DOHH2 (cell line): Measurements from ENCODE around the gene SCN2B.

Experiments used
- H3F3A ChIP-seq: fragments of 200-600 bp; sonication (generic), shearing (Covaris generic); 2 replicates; pipeline ENCODE4 v1.6.0; 2016; ENCODE audit warnings: antibody characterized with exemption, mild to moderate bottlenecking; ENCODE audit not compliant: control insufficient read depth, insufficient read depth
- H3K27ac ChIP-seq: fragments of 200-600 bp; sonication (generic); 2 replicates; pipeline ENCODE4 v1.5.1; 2014; ENCODE audit warnings: low read depth, mild to moderate bottlenecking, low read length, moderate library complexity
- H3K27me3 ChIP-seq: fragments of 200-600 bp; sonication (generic); 2 replicates; pipeline ENCODE4 v1.6.1; 2014; ENCODE audit warnings: mild to moderate bottlenecking, low read length, mixed read lengths; ENCODE audit not compliant: control insufficient read depth
- H3K36me3 ChIP-seq: fragments of 200-600 bp; sonication (generic); 2 replicates; pipeline ENCODE4 v1.6.1; 2014; ENCODE audit warnings: mild to moderate bottlenecking, low read length, moderate library complexity, mixed read lengths; ENCODE audit not compliant: control insufficient read depth
- H3K4me1 ChIP-seq: fragments of 200-600 bp; sonication (generic); 2 replicates; pipeline ENCODE4 v1.6.1; 2014; ENCODE audit warnings: mild to moderate bottlenecking, low read length, mixed read lengths; ENCODE audit not compliant: control insufficient read depth
- H3K4me2 ChIP-seq: fragments of 200-600 bp; sonication (generic); 2 replicates; pipeline ENCODE4 v1.6.0; 2014; ENCODE audit warnings: mild to moderate bottlenecking, low read length, moderate library complexity
- H3K4me3 ChIP-seq: fragments of 200-600 bp; sonication (generic); 2 replicates; pipeline ENCODE4 v1.5.1; 2014; ENCODE audit warnings: mild to moderate bottlenecking, low read length, mixed read lengths
- H3K79me2 ChIP-seq: fragments of 200-600 bp; sonication (generic); 2 replicates; pipeline ENCODE4 v1.6.1; 2014; ENCODE audit warnings: mild to moderate bottlenecking, low read length, mixed read lengths; ENCODE audit not compliant: control insufficient read depth
- H3K9me2 ChIP-seq: fragments of 200-600 bp; sonication (generic); replicated peaks from 2 replicates; pipeline ENCODE4 v1.6.1; 2014; ENCODE audit warnings: mild to moderate bottlenecking, low read length, mixed read lengths; ENCODE audit not compliant: control insufficient read depth
- H3K9me3 ChIP-seq: fragments of 200-600 bp; sonication (generic); 2 replicates; pipeline ENCODE4 v1.6.1; 2014; ENCODE audit warnings: antibody characterized with exemption, low read length, mixed read lengths; ENCODE audit not compliant: control insufficient read depth, insufficient read depth
- H4K20me1 ChIP-seq: fragments of 200-600 bp; sonication (generic); 2 replicates; pipeline ENCODE4 v1.6.0; 2014; ENCODE audit warnings: low read depth, mild to moderate bottlenecking, antibody characterized with exemption, low read length, moderate library complexity; ENCODE audit not compliant: control insufficient read depth, insufficient read depth
- EZH2phosphoT487 ChIP-seq: fragments of 200-600 bp; sonication (generic); IDR thresholded peaks from 2 replicates; pipeline ENCODE4 v1.6.1; 2017; ENCODE audit warnings: borderline replicate concordance, mild to moderate bottlenecking, antibody characterized with exemption, low read length, moderate library complexity, mixed read lengths
- TF ChIP-seq, protein P1 (sequence below): fragments of 200-600 bp; sonication (generic); IDR thresholded peaks from one replicate; pipeline ENCODE4 v1.5.1; 2014; ENCODE audit warnings: antibody characterized with exemption, mild to moderate bottlenecking, low read depth, low read length; ENCODE audit not compliant: poor library complexity, severe bottlenecking

SCN2B gene

DNA sequence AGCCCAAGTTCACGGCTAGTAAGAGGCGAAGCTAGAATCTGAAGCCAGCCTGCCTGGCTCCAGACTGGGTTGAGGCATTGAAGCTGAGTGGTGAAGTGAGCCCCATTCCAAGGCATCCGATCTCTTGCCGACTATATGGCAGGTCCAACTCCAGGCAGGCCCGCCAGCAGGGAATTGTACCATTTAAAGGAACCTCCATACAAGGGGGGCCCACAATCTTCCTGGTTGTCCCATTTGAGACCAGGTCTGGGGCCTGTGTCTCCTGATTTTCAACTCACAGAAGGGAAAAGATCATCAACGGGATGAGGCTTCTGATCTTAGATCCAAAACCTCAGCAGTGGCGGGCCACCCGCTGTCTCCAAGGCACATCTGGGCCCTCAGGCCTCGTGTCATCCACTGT is 4.1 kb downstream of the SCN2B start:
- Histone ChIP-seq H3K4me1 (peaks cover 8% of the 10 kb centered on the region), H3F3A (0 out of 2 replicates have a peak, but pooled peaks cover 2% of the 10 kb centered on the region), H3K4me2 (no peak overlapping the region), H4K20me1 (no peaks in the 10 kb centered on the region), H3K9me3 (no peaks in the 10 kb centered on the region), H3K27ac (no peak overlapping the region), H3K36me3 (no peaks in the 10 kb centered on the region), H3K79me2 (no peaks in the 10 kb centered on the region), H3K9me2 (no peaks in the 10 kb centered on the region), H3K27me3 (no peaks in the 10 kb centered on the region), H3K4me3 (no peak overlapping the region)
- TF ChIP-seq, protein P1, sequence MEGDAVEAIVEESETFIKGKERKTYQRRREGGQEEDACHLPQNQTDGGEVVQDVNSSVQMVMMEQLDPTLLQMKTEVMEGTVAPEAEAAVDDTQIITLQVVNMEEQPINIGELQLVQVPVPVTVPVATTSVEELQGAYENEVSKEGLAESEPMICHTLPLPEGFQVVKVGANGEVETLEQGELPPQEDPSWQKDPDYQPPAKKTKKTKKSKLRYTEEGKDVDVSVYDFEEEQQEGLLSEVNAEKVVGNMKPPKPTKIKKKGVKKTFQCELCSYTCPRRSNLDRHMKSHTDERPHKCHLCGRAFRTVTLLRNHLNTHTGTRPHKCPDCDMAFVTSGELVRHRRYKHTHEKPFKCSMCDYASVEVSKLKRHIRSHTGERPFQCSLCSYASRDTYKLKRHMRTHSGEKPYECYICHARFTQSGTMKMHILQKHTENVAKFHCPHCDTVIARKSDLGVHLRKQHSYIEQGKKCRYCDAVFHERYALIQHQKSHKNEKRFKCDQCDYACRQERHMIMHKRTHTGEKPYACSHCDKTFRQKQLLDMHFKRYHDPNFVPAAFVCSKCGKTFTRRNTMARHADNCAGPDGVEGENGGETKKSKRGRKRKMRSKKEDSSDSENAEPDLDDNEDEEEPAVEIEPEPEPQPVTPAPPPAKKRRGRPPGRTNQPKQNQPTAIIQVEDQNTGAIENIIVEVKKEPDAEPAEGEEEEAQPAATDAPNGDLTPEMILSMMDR, result no peak
- TF ChIP-seq EZH2phosphoT487, result no peak

DNA sequence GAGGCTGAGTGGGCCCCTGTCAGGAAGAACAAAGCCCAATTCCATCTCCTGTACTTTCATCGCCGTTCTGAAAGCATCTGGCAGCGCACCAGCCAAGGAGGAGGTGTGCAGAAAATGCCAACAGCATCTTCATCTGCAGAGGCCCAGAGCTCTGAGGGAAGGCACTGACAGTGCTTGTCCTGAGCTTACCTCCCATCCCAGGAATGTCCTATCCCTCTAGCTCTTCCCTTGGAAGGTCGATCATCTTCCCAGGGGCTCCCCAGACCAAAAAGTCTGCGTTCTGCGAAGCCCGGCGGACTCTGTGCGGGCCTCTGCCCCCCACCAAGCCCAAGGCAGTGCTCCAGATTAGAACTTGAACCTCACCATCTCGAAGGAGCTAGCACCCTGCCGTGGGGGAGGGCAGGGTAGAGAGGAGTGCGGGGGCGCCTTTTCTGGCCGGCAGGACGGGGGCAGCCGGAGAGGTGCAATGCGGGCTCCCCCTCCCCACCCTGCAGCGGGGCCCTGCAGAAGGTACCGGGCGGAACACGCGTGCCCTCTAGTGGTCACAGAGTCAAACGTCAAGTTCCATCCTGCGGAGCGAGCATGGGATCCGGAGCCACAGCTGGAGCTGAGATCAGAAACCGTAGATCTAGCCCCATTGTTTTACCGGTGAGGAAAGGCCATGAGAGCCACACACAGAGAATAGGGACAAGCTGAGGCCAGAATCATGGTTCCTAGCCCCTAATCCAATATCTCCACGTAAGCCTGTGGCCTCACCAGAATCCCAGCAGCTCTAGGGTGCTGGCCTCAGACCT is 5.0 kb downstream of the SCN2B start:
- H3K9me3 ChIP-seq, result no peaks in the 10 kb centered on the region
- peaks cover 8% of the 10 kb centered on the region for H3K4me1 ChIP-seq
- no peaks in the 10 kb centered on the region for H3F3A ChIP-seq
- peak overlapping the region; percentile 14; the same call in 1 of the 2 replicates for H3K4me2 ChIP-seq
- no peaks in the 10 kb centered on the region for H3K27me3 ChIP-seq
- H3K79me2 ChIP-seq, result no peaks in the 10 kb centered on the region
- no peak overlapping the region for H3K4me3 ChIP-seq
- H3K36me3 ChIP-seq, result no peaks in the 10 kb centered on the region
- no peaks in the 10 kb centered on the region for H3K9me2 ChIP-seq
- no peaks in the 10 kb centered on the region for H4K20me1 ChIP-seq
- H3K27ac ChIP-seq, result no peak overlapping the region
- TF ChIP-seq, protein P1, result peak; percentile 94
- no peak for TF ChIP-seq EZH2phosphoT487

DNA sequence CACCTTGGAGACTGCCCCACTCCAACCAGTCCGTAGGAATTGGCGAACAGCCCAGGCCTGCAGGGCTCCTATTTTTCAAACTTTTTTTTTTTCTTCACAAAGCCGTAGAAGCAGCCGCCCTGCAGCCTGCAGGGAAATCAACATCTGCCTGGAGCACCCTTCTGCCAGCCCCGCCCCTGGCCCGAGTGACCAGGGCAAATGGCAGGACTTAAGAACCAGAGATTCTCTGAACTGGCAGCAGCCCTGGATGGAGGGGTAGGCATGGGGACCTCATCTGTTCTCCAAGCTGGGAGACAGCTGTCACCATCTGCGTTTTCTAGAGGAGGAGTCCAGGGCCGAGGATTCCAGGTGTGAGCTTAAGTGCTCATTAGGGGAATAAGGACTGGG is 5.6 kb downstream of the SCN2B start:
- no peak overlapping the region for H3K4me2 ChIP-seq
- no peak overlapping the region for H3K4me3 ChIP-seq
- peaks cover 5% of the 10 kb centered on the region; the same call in 1 of the 2 replicates for H3K27me3 ChIP-seq
- H3K9me2 ChIP-seq, result no peaks in the 10 kb centered on the region
- no peaks in the 10 kb centered on the region for H3K9me3 ChIP-seq
- peaks cover 2% of the 10 kb centered on the region; the same call in 1 of the 2 replicates for H3K4me1 ChIP-seq
- no peaks in the 10 kb centered on the region for H3K36me3 ChIP-seq
- H4K20me1 ChIP-seq, result no peaks in the 10 kb centered on the region
- H3K27ac ChIP-seq, result no peak overlapping the region
- no peak for TF ChIP-seq EZH2phosphoT487
- TF ChIP-seq, protein P1, result no peak
- no peaks in the 10 kb centered on the region for H3K79me2 ChIP-seq
- no peaks in the 10 kb centered on the region for H3F3A ChIP-seq
